Activated CD4-positive, alpha-beta T cell treated with anti-CD3 and anti-CD28 coated beads for 48 hours (primary cell): ENCODE measurements around the gene PEX10.

ENCODE experiments used
- DNase-seq: peaks from one replicate; pipeline ENCODE4 v3.0.0-alpha.2; 2020

PEX10 gene

DNA sequence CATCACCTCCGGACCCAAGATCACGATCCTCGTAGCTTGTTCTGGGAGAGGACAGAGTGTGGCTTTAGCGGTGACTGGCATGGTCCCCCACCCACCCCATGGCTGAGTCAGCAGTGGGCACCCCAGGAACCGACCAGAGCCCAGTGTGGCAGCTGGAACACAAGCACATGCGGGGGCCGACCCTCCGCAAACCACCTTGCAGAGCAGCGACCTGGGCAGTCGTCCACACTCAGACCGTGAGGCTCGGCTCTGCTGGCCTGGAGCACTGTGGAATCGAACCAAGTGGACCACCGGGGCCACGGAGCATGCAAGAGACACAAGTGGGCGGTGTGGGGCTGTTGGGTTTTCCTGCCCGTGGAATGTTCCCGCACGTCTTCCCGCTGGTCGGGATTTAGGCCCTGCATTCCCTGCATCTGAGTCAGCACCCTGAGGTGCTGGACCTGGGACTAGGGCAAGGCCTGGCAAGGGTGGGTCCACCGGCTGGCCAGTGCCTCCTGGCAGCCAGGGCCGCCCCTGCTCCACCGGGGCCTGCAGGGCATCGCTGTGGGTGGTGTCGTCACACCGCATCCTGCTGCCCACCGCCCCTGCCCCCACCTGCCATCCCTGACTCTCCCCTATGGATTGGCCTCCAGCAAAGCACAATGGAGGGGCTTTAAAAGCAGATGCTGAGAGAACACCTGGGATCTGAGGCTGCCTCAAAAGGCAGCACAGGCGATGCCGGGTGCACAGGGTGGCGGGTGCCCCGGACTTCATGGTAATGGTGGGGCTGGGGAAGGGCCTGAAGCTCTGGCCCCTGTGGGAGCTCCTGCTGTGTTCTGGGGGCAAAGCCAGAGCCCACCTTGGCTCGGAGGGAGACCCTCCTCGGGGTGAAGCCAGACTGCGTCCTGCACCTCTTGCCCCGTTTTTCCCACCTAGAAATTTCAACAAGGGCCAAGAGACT lies 39.5 kb downstream of the PEX10 start:
- no peak for DNase-seq

DNA sequence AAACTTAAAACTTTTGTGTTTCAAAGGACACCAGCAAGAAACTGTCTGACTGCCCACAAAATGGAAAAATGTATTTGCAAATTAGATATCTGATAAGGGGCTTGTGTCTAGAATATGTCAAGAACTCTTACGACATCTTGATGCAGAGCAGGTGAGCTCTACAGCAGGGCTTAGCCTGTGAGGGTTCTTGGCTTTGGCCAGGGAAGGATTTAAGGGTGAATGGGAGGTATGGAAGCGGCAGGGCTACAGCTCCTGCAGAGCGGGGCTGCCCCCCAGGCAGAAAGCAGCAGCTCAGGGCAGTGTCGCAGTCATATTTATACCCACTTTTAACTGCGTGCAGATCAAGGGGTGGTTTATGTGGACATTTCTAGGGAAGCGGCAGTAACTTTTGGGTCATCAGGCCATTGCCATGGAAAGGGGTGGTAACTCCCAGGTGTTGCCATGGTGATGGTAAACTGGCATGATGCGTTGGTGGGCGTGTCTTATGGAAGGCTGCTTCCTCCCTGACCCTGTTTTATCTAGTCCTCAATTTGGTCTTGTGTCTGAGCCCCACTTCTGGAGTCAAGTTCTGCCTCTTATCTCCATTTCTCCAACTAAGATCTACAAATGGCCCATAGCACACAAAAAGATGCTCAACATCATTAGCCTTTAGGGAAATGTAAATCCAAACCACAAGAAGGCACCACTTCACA lies 44.2 kb downstream of the PEX10 start:
- no peak for DNase-seq

DNA sequence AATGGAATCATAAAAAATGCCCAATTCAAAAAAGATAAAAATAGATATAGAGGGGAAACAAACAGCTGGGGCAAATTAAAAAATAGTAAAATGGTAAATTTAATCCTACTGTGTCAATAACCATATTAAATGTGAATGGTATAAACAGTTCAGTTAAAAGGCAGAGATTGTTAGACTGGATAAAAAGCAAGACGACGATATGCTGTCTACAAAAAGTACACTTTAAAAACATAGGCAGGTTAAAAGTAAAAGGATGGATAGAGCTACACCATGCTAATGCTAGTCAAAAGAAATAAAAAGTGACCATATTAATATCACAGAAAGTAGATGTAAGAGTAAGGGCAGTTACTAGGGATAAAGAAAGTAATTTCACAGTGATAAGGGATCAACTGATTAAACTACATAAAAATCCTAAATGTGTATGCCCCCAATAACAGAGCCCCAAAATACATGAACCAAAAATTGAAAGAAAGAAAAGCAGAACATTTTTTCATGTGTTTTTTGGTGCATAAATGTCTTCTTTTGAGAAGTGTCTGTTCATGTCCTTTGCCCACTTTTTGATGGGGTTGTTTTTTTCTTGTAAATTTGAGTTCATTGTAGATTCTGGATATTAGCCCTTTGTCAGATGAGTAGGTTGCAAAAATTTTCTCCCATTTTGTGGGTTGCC lies 48.4 kb downstream of the PEX10 start:
- no peak for DNase-seq

GRCh38 chr1:2360588-2361364 lies 51.6 kb downstream of the PEX10 start:
- no peak for DNase-seq

DNA sequence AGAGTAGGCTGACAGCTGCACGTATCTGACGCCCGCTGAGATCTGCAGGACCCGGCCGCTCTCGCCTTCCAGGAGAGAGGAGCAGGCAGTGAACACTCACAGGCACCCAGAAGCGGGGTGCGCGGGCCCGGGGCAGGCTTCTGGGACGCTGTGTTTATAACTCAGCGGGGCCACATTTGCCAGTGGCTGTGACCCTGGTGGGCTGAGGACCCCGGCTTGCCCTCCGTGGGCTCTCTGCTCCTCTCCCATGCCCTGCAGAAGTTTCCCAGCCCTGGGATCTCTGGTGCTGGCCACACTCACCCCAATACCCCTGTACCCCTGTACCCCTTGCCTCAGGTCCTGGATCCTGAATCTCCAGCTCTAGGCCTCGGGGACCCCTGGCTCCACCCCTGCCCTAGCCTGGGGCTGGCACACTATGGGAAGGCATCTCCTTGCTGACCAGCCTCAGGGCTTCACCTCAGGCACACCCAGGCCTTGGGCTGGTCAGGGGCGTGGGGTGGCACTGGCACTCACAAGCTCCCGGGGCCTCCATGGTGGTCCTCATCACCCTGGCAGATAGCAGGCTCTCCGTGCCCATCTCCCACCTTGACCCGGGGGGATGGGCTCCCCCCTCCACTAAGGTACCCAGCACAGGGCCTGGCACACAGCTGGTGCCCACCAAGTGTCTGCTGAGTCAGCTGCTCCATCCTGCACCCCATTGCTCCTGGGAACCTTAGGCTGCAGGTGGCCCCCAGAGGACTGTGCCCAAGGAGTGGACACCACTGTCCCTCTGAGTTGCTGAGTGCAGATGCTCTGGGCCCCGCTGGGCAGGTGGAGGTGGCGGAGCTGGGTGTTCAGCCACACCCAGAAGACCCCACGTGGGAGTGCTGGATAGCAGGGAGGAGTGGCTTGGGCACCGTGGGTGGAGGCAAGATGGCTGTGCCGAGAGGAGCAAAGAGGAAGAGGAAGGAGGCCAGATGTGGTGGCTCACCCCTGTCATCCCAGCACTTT lies 53.4 kb downstream of the PEX10 start:
- no peak for DNase-seq

- no peak for DNase-seq
Measured at GRCh38 chr1:2358072-2358471, 54.3 kb downstream of the PEX10 start.

DNA sequence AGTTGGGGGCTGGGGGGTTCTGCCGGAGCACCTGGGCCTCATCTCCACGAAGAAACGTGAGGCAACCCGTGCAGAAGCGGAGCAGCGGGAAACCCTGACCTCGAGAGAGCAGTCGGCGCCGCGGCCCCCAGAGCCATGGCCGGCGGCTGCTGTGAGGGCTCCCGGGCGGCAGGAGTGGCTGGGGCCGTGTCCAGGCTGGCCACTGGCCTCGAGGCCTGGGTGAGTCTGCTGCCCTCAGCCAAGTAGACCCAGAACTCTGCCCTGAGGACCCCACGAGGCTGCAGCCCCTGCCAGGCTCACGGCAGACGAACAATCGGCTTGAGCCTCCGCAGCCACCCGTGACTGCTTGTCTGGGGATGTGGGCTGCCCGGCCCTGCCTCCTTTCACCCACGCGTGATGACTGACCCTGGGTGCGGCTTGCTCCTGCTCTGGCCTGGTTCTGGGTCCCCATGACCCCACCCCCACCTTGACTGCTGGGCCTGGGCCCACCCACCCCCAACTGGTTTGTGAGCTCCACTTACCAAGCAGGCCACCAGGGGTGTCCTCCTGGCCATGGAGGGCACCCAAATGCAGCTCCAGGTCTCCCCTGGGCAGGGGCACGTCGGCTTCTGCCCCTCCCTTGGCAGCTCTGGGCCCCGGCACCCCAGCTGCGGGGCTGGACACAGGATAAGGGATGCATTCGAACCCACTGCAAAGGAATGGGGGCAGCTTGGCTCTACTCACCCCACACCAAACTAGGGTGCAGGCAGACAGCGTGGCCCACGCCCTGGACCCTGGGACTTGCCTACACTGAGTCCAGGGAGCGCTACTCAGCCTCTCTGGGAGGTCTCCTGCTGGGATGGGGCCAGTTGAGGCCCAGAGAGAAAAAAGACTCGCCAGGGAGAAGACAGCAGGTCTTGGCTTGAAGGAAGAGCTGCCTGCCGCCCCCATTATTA lies 55.2 kb downstream of the PEX10 start:
- no peak for DNase-seq

GRCh38 chr1:2356401-2356800 lies 56.0 kb downstream of the PEX10 start:
- no peak for DNase-seq

DNA sequence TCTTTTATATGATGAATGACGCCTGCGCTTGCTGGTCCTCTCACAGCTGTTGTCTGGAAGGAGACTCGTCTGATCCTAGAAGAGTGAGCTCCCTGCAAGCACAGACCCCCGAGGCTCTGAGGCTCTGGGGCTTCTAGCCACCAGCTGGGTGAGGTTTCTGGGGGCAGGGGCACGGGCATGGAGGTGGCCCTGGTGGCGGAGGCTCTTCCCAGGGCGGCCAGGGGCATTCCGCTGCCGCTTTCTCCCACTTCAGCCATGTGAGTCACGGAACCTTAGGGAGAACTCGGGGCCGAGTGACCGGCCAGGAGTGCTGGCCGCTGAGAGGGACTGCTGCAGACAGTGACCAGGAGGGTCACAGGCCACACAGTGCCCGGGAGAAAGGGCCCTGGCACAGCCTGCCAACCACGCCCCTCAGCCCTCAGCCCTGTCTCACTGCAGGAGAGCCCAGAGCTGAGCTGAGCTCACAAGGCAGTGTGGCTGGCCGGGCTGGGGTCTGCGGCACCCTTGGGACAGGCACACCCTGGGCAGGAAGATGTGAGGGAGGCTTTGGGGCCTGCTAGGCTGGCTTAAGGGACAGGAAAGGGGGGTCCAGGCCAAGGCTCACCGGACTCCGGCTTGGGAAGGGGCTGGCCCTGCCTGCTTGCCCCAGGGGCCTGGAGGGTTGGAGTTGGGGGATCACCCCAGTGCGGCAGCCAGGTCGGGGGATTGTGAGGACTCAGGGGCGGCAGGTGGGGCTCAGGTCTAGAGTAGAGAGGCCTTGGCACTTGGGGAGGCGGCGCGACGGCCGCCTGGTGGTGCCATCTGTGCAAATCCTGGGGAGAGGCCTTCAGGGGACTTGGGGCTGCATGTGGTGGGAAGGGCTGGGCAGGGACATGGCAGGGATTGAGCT lies 56.7 kb downstream of the PEX10 start:
- DNase-seq, result no peak

DNA sequence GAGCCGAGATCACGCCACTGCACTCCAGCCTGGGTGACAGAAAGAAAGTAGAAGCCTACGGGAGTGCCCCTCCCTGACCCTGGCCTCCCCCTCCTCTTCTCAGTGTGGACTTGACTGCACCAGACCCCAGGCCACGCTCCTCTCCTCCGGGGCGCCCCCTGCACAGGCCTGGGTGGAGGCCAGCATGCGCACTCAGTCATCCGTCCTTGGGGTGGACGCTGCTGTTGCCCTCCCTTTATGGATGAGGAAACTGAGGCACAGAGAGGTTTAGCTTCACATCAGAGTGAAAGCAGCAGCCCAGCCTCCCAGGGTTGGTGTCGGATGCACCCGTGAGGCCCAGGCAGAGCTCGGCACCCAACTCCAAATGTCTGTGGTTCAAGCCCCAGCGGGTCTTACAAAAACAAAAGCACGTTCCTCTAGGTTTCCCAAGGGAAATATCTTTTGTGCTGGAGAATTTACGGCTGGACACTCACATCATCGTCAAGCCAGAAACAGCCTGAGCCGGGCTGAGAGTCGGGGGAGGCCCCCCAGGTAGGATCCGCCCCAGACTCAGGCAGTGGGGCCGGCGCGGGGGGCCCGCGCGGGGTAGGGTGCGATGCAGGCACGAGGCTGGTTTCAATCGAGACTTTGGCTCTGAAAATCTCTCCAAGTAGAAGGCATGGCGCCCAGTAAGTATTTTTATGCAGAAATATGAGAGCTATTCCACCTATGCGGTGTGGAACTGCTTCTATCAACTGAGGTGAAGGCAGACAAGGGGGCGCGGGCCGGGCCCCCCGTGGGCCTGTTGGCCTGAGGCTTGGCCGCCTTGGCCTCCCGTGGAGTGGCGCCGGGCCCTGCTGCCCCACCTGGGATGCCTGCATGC lies 57.6 kb downstream of the PEX10 start:
- no peak for DNase-seq
